ENCODE measurements around the gene CD70.
"Not testable (repeated sequence)": the region's sequence is repeated elsewhere in the genome, so short reads cannot be mapped to it uniquely, and the experiment has no call there.

CD70 gene

GRCh38 chr19:6570764-6571163, 20.2 kb downstream of the CD70 start:
- H3K27me3 ChIP-seq: no peaks in the 10 kb centered on the region
- no peak for TF ChIP-seq CTCF (IDR thresholded peaks at IDR 0.05; ENCODE audit: low read depth, low read length)
- DNase-seq: no peak
- no peaks in the 10 kb centered on the region for H3K4me1 ChIP-seq
- no peaks in the 10 kb centered on the region for H3K9me3 ChIP-seq
- H3K36me3 ChIP-seq: no peaks in the 10 kb centered on the region
- no peak overlapping the region for H3K4me3 ChIP-seq (ENCODE audit: low read depth, low read length)

GRCh38 chr19:6568816-6569215, 22.1 kb downstream of the CD70 start:
- no peaks in the 10 kb centered on the region for H3K36me3 ChIP-seq
- TF ChIP-seq CTCF (IDR thresholded peaks at IDR 0.05; ENCODE audit: low read depth, low read length): no peak
- no peak for DNase-seq

GRCh38 chr19:6568010-6568526, 22.9 kb downstream of the CD70 start:
- Histone ChIP-seq H3K4me1 (no peaks in the 10 kb centered on the region), H3K36me3 (no peaks in the 10 kb centered on the region), H3K4me3 (ENCODE audit: low read depth, low read length) (no peak overlapping the region), H3K9me3 (no peaks in the 10 kb centered on the region), H3K27me3 (no peaks in the 10 kb centered on the region)
- TF ChIP-seq CTCF (IDR thresholded peaks at IDR 0.05; ENCODE audit: low read depth, low read length): no peak
- no peak for DNase-seq

More at GRCh38 chr19:6568816-6569215, 22.1 kb downstream of the CD70 start:
- H3K4me1 ChIP-seq: no peaks in the 10 kb centered on the region
- H3K9me3 ChIP-seq: no peaks in the 10 kb centered on the region
- H3K27me3 ChIP-seq: no peaks in the 10 kb centered on the region
- H3K4me3 ChIP-seq (ENCODE audit: low read depth, low read length): no peak overlapping the region

GRCh38 chr19:6566727-6567126, 24.2 kb downstream of the CD70 start:
- not testable (repeated sequence) for DNase-seq; H3K4me1 ChIP-seq; H3K27me3 ChIP-seq; H3K9me3 ChIP-seq; H3K4me3 ChIP-seq (ENCODE audit: low read depth, low read length); H3K36me3 ChIP-seq

GRCh38 chr19:6564393-6564792, 26.6 kb downstream of the CD70 start:
- no peak for DNase-seq

GRCh38 chr19:6562437-6562836, 28.5 kb downstream of the CD70 start:
- not testable (repeated sequence) for H3K36me3 ChIP-seq; H3K4me1 ChIP-seq; H3K27me3 ChIP-seq; DNase-seq; H3K4me3 ChIP-seq (ENCODE audit: low read depth, low read length); H3K9me3 ChIP-seq

More at GRCh38 chr19:6564393-6564792, 26.6 kb downstream of the CD70 start:
- Histone ChIP-seq H3K27me3 (no peaks in the 10 kb centered on the region), H3K9me3 (no peaks in the 10 kb centered on the region), H3K36me3 (no peaks in the 10 kb centered on the region), H3K4me1 (no peaks in the 10 kb centered on the region), H3K4me3 (ENCODE audit: low read depth, low read length) (no peak overlapping the region)
- no peak for TF ChIP-seq CTCF (IDR thresholded peaks at IDR 0.05; ENCODE audit: low read depth, low read length)

- H3K4me3 ChIP-seq (ENCODE audit: low read depth, low read length): no peak overlapping the region
- no peaks in the 10 kb centered on the region; the same call in 1 of the 2 replicates for H3K9me3 ChIP-seq
- H3K27me3 ChIP-seq: no peaks in the 10 kb centered on the region
- no peaks in the 10 kb centered on the region for H3K36me3 ChIP-seq
- no peak for TF ChIP-seq CTCF (IDR thresholded peaks at IDR 0.05; ENCODE audit: low read depth, low read length)
- no peaks in the 10 kb centered on the region for H3K4me1 ChIP-seq
- DNase-seq: no peak
Observed at GRCh38 chr19:6556480-6557195, 34.3 kb downstream of the CD70 start.
